GM21526 (cell line): ENCODE data around the gene KIRREL3.

Experiments
- ATAC-seq: cut with Tn5 transposase; IDR thresholded peaks from one replicate; pipeline ENCODE4 v1.9.1; 2021; ENCODE audit warnings: moderate library complexity; ENCODE audit not compliant: unreplicated experiment, low FRiP score

KIRREL3 gene

DNA sequence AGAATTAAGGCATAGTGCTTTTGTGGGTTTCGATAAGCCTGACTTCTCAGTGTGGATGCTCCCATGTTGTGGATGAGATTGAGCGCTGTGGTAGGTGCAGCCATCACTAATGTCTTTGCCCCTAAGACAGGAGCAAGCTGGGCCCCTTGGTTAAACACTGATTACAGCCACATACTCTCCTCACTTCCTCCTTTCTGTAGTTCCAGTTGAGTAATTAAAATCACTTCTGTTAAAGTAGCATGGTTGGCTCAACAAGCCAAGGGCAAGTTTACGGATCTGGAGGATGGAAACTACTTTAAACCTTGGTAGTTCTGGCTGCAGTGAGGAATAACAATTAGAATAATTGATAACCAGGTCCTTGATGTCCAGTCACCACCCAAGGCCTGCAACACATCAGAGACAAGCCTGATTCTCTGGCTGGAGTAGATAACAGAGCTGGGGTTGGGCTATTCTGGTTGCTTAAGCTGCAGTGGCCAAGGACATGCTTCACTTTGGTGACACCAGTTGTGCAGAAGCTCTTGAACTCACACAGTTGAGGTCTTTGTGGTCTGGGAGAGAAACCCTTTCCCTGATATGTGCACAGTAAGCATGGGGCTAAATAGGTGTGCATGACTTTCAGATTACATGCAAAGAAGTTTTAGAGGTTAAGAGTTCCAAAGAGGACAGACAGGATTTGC lies 81.3 kb downstream of the KIRREL3 start:
- ATAC-seq, result peak; percentile 51

DNA sequence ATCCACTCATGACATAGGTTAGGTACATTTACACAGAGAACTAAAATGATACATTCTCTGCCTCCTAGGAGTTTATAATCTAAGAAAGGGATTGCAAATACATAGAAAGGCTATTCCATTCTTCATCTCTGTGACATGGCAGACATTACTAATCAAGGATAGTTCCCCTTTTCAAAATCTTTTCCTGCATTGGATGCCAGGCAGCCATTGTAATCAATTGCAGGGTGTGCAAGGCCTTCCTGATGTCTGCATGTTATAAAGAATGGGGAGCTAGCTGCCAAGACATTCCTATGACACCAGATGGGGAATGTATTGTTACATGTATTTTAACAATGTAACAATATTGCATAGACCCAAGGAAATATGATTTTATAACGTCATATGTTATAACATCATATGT lies 82.0 kb downstream of the KIRREL3 start:
- no peak for ATAC-seq

DNA sequence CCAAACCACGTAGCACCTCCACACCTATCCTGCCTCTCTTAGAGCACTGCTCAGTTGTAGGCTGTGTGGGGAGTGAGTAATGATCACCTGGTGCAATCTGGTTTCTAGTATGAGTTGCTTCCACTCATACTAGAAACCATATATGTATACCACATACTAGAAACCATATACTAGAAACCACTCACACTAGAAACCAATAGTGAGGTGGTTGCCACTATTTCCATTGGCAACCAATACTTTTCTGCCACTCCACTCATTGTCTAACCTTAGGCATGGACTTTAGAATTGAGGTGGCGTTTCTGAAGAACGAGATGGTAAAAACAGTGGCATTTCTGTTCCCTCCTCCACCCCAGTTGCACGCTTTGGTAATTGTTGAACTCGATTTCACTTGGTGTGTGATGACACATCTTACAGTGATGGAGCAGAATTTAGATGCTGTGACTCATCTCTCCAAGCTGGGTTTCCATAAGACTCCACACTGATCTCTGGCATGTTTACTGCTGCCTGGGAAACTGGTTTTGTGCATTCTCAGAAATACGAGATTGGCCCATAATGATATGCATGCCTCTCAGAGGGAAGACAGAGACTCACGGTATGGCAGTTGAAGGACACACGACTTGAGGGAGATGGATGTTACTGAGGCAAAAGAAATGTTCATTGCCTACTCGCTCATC lies 82.9 kb downstream of the KIRREL3 start:
- ATAC-seq, result peak; percentile 98

- ATAC-seq, result no peak
These were observed 85.1 kb downstream of the KIRREL3 start for GRCh38 chr11:126915430-126915829.

GRCh38 chr11:126914941-126915340 lies 85.6 kb downstream of the KIRREL3 start:
- ATAC-seq, result no peak

DNA sequence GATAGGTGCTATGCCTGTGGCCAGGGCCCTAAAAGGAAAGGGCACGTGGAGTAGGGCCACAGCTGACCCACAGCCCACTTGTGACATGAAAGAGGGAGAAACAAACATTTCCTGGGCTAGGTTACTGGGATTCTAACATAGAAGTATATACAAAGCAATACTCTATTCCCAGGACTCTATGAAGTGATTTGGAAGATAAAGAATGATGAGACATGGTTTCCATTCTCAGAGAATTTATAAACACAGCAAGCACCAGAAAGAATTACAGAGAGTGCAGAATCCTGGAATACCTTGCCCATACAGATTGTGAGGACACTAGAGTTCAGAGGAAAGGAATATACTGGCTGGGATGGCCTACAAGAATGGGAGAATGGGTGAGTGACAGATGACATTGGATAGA lies 86.4 kb downstream of the KIRREL3 start:
- ATAC-seq, result no peak

- ATAC-seq, result no peak
These were observed 96.0 kb downstream of the KIRREL3 start for GRCh38 chr11:126904520-126904919.

DNA sequence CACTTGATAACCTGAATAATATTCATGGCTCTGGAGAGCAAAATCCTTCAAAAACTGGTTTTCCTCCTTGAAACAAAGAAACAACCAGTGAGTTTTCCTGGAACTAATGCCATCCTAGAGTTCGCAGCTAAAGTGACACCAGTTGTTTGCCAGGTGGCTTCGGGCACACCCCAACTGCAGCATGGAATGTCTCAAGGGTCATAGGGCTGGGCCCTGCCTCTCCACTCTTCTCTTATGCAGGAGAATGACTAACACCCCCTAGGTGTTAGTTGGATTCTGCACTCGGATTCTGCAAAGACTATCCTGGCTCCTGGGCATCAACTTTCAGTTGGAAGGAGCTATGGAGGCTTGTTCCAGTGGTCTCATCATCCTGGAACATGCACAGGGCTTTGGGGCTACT lies 98.8 kb downstream of the KIRREL3 start:
- ATAC-seq, result no peak

DNA sequence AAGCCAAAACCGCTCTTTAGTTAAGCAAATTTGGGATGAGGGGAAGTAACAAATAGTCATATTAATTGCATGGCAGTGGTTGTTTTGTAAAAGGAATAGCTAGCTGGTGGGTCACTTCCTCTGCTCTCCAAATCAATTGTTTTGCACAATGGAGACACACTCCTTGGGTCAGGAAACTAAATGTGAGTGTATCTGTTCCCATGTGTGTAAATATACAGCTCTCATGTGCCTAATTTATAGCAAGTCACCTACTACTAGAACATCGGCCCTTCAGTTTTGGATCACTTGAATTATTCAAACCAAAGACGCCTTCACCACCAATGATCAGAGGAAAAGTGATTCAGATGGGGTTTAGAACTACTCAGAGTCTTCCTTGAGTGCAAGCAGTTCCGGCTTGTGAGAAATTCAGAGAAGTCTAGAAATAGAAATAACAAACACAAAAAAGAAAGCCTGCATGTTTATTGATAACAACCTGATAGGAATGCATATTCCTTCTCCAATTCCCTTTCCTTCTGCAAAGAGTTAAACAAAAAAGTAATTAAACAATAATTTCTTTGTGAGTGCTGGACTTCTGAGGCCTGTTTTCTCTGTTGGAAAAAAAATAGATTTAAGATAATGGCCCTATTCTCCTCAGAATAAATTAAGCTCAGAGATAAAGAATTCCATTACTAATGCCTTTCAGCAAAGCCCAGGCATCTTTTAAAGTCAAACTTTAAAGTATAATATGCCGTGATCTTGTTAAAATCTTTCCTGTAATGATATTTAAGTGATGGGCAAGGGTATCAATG lies 100.4 kb downstream of the KIRREL3 start:
- no peak for ATAC-seq

- ATAC-seq, result no peak
These were observed 101.8 kb downstream of the KIRREL3 start for GRCh38 chr11:126898802-126899201.

DNA sequence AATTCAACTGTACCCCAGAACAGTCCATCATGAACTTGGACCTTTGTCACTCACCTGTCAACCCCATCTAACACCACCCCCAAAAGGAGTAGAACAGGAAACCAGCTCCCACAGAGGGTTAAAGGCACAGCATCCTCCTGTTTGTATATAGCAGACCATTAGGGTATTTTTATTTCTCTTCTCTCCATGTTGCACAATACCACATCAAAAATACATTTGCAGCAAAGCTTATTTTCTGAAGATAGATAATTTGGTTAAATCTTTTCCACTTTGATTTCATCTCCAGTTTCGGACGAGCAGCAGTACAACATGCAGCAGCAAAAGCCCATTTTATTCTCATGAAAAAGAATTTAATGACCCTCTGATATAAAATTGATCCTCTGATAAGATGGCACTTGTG lies 103.1 kb downstream of the KIRREL3 start:
- no peak for ATAC-seq

DNA sequence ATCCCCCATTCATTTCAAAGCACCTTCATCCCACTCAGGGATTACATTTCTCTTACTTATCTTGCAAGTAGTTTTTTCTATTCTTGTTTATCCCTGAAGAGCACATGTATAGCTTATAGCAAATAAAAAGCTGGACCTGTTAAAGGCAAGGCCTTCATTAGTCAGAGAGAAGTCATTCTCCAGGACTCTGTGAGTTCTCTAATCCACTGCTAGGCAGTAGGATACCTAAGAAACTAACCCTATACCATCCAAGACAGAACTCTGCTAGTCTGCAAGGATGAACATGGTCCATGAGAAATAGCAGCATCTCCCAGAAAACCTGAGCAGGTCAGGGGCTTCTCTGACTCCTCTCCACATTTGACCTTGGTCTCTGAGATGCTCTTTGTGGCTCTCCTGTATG lies 104.5 kb downstream of the KIRREL3 start:
- ATAC-seq, result no peak

DNA sequence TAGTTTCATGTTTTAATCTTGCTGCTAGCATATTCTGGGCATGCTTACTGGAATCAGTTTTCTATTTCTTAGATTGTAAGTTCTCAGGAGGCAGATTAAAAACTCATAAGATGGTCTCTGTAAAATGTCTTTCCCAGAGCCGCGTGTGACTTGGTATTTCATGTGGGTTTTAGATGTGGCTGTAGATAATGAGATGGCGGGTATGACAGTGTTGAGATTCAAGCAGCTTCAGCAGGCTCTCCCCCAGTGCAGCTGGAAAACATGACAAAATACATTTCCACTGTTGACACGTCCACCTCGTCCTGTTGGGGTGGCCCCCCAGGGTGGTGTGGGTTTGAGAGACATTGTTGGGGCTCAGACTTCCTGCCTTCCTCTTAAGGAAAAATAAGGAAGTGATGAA lies 106.8 kb downstream of the KIRREL3 start:
- no peak for ATAC-seq

- ATAC-seq, result no peak
These were observed 107.8 kb downstream of the KIRREL3 start for GRCh38 chr11:126892756-126893155.

DNA sequence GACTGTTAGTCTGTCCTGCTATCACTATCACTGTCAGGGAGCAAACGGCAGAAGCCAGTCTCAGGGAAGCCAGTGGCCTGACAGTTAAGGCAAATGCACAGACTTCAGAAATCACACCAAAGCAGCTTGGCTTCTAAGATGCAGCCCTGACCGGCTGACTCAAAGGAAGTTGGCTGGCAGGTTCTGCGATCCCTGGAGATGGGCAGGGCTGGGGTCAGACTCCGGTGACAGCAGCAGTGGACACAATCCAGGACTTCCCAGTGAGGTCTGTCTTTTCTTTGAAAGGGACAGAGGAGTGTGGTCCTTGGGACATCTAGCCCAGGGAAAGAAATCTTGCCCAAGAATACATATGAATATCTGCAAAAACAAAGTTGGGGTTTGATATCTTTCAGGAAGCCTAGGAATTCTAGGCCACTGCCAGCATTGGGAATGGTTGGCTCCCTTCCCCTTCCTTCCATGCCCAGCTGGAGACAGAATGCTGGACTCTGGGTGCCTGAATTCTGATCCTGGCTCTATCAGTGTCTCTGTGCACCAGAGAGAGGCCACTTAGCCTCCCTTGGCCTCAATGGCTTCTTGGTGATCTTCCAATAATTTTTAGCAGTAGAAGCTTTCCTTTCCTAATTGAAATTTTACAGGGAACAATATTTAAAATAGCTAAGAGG lies 108.9 kb downstream of the KIRREL3 start:
- no peak for ATAC-seq

- ATAC-seq, result no peak
These were observed 110.0 kb downstream of the KIRREL3 start for GRCh38 chr11:126890561-126890960.

DNA sequence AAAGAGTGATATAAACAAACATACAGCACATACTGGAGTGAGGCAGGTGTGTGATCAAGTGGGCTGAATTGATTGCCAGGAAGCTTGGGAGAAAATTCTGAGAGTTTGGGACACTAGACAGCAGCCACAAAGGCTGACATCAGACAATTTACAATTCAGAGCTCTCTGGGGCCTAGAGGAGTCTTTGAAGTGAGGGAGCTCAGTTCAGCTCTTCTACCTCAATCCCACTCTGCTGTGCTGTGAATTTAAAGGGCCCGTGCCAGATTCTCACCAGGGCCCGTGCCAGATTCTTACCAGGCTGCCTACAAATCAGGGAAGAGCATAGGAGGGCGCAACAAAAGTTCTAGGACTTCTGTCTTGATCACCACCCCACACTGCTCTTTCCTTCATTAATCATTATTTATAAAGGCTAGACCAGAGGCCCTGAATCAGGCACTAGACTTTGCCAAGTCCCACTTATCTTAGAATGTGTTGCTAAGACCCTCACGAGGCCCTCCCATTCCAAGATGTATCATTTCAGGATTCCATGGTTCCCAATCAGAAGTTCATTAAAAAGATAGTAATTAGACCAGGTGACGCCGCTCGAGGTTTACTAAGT lies 112.4 kb downstream of the KIRREL3 start:
- no peak for ATAC-seq

- ATAC-seq, result no peak
These were observed 113.9 kb downstream of the KIRREL3 start for GRCh38 chr11:126886636-126887035.

- no peak for ATAC-seq
These were observed 114.5 kb downstream of the KIRREL3 start for GRCh38 chr11:126886085-126886484.

GRCh38 chr11:126884594-126884993 lies 116.0 kb downstream of the KIRREL3 start:
- no peak for ATAC-seq

- no peak for ATAC-seq
These were observed 116.4 kb downstream of the KIRREL3 start for GRCh38 chr11:126884192-126884591.
